ENCODE data around the gene AMMECR1.

The AMMECR1 gene

DNA sequence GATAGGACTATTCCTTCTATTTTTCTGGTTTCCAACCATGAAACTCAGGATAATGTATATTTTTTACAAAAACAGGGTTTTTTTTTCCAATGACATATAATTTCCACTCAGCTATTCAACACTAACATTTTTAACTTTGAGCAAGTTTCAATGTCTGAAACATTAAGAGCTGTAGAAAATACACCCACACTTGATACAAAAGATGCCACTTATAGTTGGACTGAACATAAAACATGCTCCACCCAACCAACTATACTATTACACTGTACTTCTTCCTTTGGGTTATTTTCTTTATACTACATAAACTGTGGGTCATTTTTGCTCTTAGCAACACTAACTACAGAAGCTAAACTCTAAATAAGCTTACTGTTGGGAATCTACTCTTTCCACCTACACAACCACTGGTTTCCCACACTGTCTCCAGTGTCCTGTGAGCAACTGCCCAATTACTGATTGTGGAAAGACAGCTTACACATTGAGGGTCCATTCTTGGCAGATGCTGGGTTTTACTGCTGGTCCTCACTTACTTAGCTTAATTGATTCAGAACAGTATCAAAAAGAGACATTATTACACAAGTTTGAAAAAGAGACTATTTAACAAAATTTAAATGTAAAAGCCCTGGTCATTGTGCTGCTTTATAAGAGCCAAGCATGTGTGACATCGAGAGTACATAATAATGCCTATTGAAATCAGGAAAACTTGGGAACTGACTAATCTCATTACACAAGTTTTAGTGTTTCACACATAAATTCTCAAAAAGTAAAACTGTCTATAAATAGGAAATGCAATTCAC, 6.3 kb downstream of the AMMECR1 start:
- no peak for DNase-seq (ENCODE audit: low read depth in 2 of 2)

DNA sequence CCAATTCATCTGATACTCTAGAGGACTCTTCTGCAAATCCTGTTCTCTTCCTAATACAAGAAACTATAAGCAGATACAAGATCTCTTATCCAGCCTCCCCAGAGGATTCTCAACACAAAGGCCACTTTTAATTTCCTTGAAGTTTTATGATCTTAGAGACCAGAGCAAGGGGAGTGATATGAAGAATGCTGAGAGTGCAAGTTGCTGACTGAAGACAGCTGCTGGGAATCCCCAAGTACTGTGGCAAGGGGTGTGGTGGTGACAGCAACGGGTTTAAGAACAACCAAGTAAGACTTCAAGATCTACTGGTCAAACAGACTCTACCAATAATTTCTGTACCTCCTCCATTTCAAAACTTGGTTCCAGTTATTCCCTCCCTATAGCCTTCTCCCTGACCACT, 7.0 kb downstream of the AMMECR1 start:
- DNase-seq (ENCODE audit: low read depth in 2 of 2): no peak

DNA sequence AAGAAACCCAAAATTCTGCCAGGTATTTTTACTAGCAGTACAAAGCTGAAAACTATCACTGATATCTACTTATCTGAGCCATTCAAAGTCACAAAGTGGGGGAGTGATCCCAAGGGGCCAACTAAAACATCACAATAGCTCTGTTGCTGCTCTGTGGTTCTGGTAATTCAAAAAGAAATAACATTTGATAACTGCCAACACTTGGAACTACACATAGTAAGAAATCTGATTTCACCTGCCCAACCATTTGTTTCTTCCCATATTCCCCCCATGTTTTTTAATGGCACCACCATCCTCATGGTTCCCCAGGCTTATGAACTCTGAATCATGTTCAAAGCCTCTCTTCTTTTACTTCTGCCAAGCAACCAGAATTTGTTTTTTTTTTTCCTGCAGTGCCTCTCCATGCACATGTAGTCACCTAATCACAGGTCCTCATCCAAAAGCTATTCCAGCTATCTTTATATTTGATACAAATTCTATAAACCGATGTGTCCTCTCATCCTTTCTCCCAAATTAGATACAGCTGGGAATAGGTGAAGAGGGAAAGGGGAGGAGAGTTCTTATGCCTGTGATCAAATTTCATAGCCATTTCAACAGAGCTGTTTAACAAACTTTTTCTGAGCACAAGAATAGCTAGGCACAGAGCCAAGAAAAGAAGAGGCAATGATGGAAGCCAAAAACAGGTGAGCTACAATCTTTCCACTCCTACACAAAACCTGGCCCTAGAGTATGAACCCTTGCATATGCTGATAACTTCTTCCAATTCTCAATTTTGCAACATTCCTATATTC, 7.7 kb downstream of the AMMECR1 start:
- no peak for DNase-seq (ENCODE audit: low read depth in 2 of 2)

DNA sequence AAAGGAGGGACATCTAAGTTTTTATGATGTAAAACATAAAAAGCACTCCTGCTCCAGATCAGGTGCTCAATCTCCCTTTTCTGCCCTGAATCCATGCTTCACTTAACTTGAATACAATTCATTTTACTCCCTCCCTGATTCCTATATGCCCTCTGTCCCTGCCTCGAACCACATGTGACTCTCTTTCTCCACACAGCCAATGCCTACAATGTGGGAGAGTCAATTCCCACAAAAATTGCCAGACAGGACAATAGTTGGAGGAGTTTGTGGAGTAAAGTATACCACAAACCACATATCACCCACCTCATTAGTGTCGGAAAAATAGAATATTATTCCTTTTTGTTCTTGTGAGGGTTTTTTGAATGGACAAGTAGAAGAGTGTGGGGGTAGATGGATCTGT, 9.7 kb downstream of the AMMECR1 start:
- no peak for DNase-seq (ENCODE audit: low read depth in 2 of 2)

DNA sequence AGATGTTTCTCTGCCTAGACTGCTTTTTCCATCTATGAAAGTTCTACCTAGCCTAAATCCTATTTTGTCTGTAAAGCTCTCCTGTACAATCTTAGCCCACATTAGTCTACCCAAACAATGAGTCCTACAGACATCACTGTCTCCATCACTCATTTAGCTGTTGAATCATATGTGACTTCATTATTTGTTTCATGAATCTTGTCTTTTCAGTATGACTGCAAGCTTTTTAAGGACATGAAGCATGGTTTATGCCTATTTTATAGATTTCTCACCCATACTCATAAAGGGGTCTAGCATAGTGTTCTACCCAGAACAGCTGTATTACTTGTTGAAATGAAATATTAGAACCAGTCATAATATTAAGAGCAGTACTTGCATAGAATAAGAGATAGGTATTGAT, 13.0 kb downstream of the AMMECR1 start:
- DNase-seq (ENCODE audit: low read depth in 2 of 2): no peak

DNA sequence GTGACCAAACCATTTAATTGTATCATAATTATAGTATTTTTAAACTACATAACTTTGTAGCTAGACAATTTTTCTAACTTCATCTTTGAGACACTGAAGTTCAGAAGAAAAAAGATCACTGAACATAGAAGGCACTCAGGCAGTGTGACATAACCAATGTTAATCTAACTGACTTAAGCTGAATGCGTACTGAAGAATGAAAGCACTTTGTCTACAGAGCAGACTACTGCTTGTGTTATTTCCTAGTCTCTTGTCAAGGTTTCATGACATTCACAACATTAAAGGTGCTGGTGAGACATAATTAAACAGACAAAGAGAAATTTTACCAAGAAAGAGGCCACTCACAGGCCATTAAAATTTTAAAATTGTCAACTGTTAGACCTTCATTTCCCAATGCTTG, 13.5 kb downstream of the AMMECR1 start:
- no peak for DNase-seq (ENCODE audit: low read depth in 2 of 2)

DNA sequence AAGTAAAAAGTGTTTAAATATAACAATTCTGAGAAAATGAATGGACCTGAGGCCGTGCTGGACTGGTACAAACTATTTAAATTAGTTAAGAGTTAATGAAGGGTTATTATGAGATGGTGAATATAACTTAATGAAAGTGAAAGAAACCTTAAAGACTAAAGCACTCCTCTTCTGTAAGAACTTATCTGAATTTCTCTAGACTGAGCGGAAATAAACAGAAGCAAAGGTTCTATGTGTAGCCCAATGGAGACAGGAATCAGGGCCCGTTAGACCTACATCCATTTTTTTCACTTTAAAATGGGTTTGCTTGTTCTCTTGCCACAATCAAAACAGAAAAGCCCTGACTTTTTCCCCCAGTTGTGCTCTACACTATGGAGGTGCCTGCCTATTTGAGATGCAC, 14.9 kb downstream of the AMMECR1 start:
- no peak for DNase-seq (ENCODE audit: low read depth in 2 of 2)

DNA sequence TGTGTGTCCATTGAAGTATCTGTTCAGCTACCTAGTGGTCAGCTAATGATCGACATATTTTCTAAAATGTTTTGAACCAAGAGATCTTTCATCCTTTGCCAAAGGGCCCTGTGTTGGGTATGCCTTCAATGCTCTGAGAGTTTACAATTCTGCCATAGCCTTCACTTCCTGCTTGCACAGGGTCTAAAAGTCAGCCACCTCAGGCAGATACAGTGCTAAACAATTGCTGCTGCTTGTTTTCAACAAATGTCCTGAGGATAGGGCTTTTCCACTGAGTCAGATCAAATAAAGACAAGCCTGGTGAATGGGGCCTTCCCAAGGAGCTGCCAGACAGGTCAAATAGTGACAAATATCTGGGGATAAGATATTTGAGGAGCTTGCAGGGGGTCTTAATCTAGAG, 16.7 kb downstream of the AMMECR1 start:
- DNase-seq (ENCODE audit: low read depth in 2 of 2): no peak

DNA sequence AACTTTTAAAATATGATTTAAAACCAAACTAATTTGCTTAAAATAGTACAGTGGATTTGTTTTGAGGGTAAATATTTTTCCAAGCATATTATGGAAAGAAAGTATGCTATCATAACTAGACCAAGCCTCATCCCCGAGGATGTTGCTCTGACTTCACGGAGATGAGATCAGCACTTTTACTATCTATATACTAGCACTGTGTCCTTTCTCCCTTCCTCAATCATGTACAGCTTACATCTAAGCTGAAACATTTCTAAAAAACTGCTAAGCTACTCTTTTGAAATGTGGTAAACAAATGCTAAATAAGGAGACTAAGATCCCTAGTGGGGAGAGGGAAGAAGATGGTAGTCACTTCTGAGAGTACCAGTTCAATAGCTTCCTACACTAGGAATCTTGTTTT, 23.8 kb downstream of the AMMECR1 start:
- no peak for DNase-seq (ENCODE audit: low read depth in 2 of 2)

DNA sequence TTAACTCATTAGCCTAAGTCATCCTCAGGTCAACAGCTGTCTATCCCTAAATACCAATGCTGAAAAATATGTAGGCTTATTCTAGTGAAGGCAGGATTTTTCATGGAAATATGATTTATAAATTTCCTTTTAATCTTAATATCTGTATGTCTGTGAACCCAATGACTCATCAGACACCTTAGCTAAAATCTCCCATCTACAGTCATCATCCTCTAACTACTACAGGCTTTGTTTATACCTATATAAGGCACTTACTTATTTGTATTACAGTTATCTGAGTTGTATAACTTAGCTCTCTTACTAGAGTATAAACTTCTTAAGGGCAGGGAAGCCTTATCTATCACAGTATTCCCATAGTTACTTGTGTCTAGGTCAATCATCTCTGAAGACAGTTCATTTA, 24.2 kb downstream of the AMMECR1 start:
- DNase-seq (ENCODE audit: low read depth in 2 of 2): no peak

DNA sequence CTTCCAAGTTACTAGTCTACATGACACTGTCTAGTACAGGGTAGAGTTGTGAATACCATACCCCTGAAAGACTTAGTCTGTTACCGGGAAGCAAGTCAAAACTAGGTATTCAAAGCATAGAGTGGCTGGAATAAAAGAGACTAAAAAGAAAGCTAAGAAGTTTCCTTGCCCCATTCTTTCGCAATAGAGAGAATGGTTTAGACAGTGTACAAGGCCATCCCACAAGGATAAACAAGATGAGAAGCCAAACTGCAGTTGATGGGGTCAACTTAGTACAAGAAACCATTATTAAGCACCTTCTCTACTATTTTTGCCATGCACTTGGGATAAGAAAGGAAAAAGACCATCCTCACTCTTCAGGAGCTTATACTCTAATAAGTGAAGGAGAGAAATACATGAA, 30.3 kb downstream of the AMMECR1 start:
- no peak for DNase-seq (ENCODE audit: low read depth in 2 of 2)

DNA sequence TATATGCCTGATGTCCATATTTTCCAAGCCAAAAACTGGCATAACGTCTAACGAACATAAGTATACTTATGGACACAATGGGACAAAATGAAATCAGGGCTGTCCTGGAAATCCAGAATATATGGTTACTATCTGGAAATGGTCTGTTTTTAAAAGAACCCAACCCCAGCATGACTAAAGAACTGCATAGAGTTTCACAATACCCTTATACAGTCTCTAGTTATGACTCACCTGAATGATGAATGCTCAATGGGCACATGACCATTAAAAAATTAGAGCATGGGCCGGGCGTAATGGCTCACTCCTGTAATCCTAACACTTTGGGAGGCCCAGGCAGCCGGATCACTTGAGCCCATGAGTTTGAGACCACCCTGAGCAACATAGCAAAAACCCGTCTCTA, 31.8 kb downstream of the AMMECR1 start:
- no peak for DNase-seq (ENCODE audit: low read depth in 2 of 2)

DNA sequence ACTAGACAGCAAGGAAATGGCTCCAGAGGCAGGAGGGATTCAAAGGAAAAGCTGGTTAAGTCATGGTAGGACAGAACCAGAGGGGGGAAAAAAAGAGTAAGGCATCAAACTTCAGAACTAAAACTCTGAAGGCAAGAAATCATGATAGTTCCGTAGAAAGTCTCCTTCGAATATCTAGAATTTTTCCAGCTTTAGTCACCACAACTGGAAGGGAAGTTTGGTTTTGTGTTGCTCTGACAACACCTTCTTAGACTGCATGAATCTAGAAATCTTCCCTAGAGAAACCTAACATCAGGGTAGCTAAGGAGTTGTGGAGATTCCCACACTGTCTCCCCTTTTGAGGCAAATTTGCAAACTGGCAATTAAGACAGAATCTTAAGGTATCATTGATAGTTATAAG, 33.7 kb downstream of the AMMECR1 start:
- no peak for DNase-seq (ENCODE audit: low read depth in 2 of 2)

DNA sequence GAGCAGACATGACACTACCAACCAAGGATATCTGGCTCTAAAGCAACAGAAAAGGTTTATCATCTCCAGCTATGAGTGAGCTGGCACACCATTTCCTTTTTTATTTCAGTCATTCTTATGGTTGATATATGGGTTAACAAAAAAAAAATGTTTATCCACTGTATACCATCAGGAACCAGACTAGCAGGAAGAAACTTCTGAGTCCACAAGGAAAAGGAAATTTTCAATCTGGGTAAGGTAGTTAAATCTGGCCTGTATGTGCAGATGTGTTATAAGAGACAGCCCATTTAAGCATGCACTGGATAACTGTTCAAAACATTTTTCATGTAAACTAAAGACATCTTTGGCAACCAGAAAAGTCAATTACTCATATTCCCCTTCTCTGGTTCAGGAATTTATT, 35.0 kb downstream of the AMMECR1 start:
- DNase-seq (ENCODE audit: low read depth in 2 of 2): no peak

DNA sequence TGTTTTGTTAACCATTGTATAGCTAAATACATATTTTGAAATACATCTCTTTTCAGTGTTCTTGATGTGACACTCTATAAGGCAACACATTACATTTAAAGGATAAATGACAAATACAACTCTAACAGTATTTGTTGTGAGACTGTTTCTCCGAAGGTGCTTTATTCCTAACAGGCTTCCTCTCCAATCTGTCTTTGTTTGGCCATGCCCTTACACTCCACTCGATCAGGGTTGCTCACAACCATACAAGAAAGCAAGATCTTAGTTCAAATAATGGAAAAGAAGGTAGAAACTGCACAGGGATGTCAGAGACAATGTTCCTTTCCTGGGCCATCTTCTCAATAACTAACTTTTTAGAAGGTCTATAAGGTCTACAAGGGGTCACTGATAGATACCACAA, 36.5 kb downstream of the AMMECR1 start:
- no peak for DNase-seq (ENCODE audit: low read depth in 2 of 2)

DNA sequence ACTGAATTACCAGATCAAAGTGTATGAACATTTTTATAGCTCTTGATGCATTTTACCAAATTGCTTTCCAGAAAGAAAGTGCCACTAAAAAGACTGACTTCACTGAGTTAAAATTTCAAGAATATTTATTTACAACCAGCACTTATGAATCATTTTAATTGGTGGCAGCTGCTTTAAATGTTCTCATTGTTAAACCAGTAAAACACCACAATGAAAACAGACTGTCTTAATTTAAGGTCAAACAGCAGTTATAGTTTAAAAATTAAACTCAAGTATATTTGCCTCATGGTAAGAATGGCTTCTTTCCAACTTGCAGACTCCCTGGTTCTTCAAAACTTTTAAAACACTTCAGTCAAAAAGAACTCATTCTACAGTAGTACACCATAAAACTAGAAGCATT, 36.9 kb downstream of the AMMECR1 start:
- no peak for DNase-seq (ENCODE audit: low read depth in 2 of 2)

DNA sequence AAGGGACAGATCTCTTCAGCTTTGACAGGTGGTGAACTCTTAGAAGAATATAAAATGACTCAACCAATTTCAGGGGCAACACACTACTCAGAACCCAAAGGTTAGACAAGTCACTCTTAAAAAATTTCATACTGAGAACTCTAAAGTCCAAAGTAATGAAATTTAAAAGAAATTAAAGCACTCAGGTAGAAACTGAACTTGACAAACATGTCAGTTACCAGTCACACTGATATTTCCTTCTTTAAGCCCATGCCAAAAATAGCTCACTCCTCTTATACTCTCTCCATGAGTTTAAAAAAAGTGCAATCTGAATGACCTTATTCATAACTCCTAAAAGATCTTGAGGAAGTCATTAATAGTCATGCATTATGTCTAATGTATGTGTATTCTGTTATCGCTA, 40.3 kb downstream of the AMMECR1 start:
- no peak for DNase-seq (ENCODE audit: low read depth in 2 of 2)

DNA sequence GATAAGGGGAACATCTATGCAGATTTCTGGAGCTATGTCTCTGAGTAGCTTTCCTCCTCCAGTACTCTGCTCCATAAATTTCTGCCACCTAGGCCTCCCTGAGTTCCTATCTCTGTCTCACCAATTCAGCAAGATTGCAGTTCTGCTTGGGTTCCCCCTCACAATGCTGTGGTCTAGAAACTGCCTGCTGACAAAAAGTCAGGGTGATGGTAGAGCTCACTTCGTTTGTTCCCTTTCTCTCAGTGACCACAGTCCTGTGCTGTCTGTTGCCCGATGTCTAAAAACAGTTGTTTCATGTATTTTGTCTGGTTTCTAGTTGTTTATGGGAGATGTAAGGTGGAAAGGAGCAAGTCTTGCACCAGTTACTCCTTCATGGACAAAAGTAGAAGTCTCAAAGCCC, 41.1 kb downstream of the AMMECR1 start:
- DNase-seq (ENCODE audit: low read depth in 2 of 2): no peak

DNA sequence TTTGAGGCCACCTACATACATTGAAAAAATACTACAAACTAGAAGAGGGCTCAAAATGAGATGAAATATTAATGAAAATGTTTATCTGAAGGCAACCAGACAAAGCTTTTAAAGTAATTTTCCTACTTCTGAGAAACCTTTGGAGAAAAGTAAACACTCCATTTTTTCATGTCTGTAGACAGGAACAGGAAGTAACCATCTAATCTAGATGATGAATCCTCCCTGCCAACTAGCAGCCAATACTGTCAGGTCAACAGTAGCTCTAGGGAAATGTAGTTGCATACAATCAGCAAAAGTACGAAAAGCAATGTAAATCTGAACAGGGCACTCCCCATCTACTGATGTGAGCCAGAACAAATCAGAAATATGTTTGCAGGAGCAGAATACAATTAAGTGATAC, 49.0 kb downstream of the AMMECR1 start:
- no peak for DNase-seq (ENCODE audit: low read depth in 2 of 2)

DNA sequence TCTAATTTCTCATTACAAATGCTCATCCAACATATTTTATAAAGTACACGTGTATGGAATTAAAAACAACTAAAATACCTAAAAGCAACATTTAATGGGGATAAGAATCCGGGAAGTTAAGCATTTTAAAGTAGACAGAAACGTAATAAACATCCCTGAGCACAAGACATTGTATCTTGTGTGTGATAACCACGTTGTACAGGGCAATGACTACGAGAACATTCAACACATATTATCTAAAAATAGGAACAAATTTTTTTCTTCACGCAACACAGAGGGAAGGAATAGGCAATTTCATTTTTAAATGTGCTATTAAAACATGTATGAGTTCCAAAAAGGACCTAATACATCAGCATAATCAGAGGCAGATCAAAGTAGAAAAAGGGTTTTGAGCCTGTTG, 49.5 kb downstream of the AMMECR1 start:
- no peak for DNase-seq (ENCODE audit: low read depth in 2 of 2)

DNA sequence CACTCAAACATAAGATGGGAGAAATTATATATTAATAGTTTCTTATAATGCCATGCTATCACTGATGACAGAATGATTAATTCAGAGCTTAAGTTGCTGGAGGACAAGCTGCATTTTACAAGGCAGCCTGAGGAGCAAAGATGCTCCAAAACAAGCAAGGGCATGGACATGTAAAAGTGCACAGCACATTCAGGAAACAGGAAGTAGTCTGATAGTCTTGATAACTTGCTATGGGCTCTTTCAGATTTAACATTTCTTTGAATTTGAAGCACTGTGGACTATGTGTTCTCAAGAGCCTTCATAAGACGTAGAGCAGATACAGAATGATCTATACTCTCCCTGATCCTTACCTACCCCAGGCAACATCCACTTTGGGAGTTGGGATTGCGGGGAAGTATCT, 50.0 kb downstream of the AMMECR1 start:
- DNase-seq (ENCODE audit: low read depth in 2 of 2): no peak

DNA sequence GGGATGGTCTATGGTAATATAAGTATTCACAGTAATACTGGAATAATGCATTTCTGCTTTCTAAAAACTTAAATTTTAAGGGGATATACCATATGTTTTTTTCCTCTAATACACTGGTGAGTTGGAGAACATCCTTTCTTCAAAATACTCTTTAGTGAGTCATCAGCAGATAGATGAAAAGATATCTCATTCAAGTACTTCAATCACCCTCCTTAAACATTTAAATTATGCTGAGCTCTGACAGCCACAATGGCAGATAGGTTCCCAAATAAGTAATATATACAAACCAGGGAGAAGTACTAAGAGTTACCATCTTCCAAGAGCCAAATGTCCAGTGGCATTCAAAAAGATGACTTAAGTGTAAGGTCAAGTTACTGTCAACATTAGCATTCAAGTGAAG, 52.2 kb downstream of the AMMECR1 start:
- DNase-seq (ENCODE audit: low read depth in 2 of 2): no peak

DNA sequence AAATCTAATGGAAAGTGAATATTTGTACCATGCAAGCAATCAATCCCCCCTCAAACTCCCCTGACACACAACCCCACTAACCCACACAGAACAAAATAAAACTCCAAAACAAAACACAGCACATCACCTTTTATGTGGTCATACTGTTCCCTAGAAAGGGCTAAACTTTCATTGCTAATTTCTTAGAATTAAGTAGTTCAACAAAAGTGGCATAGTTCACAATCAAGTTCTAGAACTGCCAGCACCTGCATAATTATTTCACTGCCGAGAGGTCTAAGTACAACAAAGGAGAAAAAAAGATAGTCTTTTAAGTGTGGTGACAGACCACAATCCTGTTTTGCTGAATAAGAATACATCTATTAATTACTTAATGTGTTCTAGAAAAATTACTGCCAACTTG, 58.8 kb downstream of the AMMECR1 start:
- no peak for DNase-seq (ENCODE audit: low read depth in 2 of 2)

DNA sequence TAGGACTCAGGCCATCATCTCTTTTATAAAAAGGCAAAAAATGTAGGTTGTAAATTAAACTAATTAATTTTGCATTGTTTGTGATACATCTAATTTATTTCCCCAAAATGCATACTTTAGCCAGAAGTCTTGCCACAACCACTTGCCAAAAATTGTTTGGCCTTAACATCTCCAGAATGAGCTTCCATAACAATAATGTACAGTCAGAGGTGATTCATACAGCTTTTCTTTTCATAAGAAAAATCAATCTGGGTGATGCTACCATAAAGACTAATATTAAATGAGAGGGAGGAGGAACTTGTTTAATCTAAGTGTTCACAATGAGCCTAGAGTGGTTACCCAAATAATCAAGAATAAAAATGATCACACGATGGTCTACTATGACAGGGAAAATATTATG, 59.3 kb downstream of the AMMECR1 start:
- DNase-seq (ENCODE audit: low read depth in 2 of 2): no peak
